ENCODE data around the gene KCNIP3. TPM values are rescaled to one million over a fixed set of nuclear protein-coding genes. Genes with fewer than 3 reads are reported as not detected.
A peak's percentile ranks its signal among the peaks of the same experiment; 100 is the strongest.

Gene KCNIP3
- total RNA-seq, 2 donors from 2014 or later = not detected

DNA sequence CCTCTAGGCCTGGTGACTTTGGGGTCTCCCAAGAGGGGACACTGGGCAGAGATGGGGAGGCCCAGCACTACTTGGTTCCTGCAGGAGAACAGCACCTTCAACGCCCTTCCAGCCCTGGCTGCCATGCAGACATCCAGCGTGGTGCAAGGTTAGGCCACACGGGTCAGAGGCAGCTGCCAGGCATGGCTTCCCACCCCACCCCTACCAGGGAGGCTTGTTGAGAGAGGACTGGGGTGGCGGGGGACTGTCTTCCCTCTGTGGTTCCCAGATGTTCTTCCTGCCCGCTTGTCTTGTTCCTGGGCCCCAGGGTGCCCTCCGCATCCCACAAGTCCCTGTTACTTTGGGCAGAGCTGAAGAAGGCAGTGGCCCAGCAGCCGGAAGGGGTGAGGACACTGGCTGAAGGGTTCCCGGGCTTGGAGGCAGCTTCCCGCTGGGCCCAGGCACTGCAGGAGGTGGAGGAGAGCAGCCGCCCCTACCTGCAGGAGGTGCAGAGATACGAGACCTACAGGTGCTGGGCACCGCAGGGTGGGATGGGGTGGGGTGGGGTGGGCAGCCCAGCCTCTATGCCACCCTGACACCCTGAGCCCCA, 18.4 kb upstream of the KCNIP3 start:
- no peak overlapping the region for H3K4me3 Mint-ChIP-seq
- no peak overlapping the region for H3K27ac Mint-ChIP-seq
- H3K4me1 Mint-ChIP-seq (ENCODE audit: low read depth in 2 of 2) = no peaks in the 10 kb centered on the region
- no peaks in the 10 kb centered on the region for H3K9me3 Mint-ChIP-seq
- H3K27me3 Mint-ChIP-seq = no peaks in the 10 kb centered on the region
- ATAC-seq (no peak), DNase-seq (ENCODE audit: low spot score) (peak; percentile 58)
- H3K36me3 Mint-ChIP-seq = no peaks in the 10 kb centered on the region

DNA sequence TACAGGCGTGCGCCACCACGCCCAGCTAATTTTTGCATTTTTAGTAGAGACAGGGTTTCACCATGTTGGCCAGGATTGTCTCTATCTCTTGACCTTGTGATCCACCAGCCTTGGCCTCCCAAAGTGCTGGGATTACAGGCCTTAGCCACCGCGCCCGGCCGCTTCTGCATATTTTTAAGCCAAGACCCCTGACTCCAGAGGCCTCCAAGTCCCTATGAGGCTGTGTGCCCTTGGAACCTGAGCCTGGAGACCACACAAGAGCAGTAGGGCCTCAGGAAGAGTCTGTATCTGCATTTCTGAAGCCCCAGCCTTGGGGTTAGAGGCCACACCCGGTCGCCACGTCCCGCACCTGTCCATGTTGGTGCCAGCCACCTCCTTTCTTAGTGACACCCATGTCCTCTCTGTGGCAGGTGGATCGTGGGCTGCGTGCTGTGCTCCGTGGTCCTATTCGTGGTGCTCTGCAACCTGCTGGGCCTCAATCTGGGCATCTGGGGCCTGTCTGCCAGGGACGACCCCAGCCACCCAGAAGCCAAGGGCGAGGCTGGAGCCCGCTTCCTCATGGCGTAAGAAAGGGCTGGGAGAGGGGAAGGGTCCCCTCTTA, 17.6 kb upstream of the KCNIP3 start:
- Mint-ChIP-seq H3K27me3 (no peaks in the 10 kb centered on the region), H3K27ac (no peak overlapping the region), H3K36me3 (no peaks in the 10 kb centered on the region), H3K9me3 (no peaks in the 10 kb centered on the region), H3K4me3 (no peak overlapping the region), H3K4me1 (ENCODE audit: low read depth in 2 of 2) (no peaks in the 10 kb centered on the region)
- no peak for ATAC-seq
- DNase-seq (ENCODE audit: low spot score) = no peak

DNA sequence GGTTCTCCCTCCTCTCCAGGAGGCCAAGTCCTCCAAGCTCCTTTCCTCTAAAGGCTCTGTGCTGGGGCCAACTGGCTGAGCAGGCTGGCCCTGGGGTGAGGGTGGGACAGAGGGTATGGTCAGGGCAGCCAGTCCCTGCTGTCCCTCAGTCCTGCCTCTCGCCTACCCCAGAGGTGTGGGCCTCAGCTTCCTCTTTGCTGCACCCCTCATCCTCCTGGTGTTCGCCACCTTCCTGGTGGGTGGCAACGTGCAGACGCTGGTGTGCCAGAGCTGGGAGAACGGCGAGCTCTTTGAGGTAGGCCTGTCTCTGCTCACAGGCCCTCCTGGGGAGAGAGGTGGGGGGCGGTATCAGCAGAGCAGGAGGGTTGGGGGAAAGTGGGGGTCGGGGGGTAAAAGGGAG, 16.1 kb upstream of the KCNIP3 start:
- Mint-ChIP-seq H3K4me1 (ENCODE audit: low read depth in 2 of 2) (no peaks in the 10 kb centered on the region), H3K27me3 (no peaks in the 10 kb centered on the region), H3K36me3 (no peaks in the 10 kb centered on the region), H3K27ac (no peak overlapping the region), H3K4me3 (no peak overlapping the region), H3K9me3 (no peaks in the 10 kb centered on the region)
- DNase-seq (ENCODE audit: low spot score) = no peak
- no peak for ATAC-seq

DNA sequence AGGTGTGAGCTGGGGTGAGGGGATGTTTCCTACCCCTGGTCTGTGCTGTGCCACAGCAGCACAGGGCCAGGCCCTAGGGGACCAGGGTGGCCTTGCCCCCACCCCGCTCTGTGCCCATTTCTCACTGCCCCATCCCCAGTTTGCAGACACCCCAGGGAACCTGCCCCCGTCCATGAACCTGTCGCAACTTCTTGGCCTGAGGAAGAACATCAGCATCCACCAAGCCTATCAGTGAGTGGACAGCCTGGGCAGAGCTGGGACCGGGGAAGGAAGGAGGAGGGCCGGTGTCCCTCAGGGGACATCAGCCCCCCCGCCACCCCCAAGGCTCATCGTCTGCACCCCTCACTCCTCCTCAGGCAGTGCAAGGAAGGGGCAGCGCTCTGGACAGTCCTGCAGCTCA, 15.4 kb upstream of the KCNIP3 start:
- H3K4me3 Mint-ChIP-seq = no peak overlapping the region
- no peak for DNase-seq (ENCODE audit: low spot score)
- no peaks in the 10 kb centered on the region for H3K9me3 Mint-ChIP-seq
- H3K36me3 Mint-ChIP-seq = no peaks in the 10 kb centered on the region
- no peak for ATAC-seq
- no peaks in the 10 kb centered on the region for H3K27me3 Mint-ChIP-seq
- H3K27ac Mint-ChIP-seq = no peak overlapping the region
- no peaks in the 10 kb centered on the region for H3K4me1 Mint-ChIP-seq (ENCODE audit: low read depth in 2 of 2)

DNA sequence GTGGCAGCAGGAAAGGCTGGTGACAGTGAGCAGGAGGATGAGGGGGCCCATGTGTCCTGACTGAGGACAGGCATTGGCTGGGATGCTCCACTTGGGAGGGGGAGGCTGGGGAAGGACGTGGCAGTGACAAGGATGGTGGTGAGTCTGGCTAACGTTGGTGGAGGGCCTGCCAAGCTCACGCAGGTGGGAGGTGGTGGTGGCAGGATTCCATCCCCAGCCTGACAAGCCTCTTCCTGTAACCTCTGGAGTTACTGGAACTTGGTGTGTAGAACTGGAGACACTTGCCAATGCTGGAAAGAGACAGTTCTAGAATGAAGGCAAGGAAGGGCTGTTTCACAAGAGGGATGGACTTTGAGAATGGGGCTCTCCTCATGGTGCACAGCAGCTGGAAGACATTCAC, 14.7 kb upstream of the KCNIP3 start:
- ATAC-seq (no peak), DNase-seq (ENCODE audit: low spot score) (no peak)
- Mint-ChIP-seq H3K4me3 (no peak overlapping the region), H3K36me3 (no peaks in the 10 kb centered on the region), H3K9me3 (no peaks in the 10 kb centered on the region), H3K4me1 (ENCODE audit: low read depth in 2 of 2) (no peaks in the 10 kb centered on the region), H3K27ac (no peak overlapping the region), H3K27me3 (no peaks in the 10 kb centered on the region)

DNA sequence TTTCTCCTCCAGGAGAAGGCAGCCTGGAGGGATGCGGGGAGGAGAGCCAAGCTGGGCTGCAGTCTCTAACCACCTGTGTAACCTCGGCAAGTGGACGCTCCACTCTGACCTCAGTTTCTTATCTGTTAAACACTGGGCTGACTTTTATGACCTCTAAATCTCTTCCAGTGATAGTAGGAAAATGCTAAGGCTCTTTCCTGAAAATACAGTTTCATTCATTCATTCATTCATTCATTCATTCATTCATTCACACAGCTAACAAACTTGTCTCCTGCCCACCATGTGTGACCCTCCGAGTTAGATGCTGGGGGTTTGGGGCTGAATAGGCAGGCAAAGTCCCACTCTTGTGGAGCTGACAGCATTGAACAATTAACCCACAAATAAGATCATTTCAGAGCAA, 13.6 kb upstream of the KCNIP3 start:
- ATAC-seq = no peak

DNA sequence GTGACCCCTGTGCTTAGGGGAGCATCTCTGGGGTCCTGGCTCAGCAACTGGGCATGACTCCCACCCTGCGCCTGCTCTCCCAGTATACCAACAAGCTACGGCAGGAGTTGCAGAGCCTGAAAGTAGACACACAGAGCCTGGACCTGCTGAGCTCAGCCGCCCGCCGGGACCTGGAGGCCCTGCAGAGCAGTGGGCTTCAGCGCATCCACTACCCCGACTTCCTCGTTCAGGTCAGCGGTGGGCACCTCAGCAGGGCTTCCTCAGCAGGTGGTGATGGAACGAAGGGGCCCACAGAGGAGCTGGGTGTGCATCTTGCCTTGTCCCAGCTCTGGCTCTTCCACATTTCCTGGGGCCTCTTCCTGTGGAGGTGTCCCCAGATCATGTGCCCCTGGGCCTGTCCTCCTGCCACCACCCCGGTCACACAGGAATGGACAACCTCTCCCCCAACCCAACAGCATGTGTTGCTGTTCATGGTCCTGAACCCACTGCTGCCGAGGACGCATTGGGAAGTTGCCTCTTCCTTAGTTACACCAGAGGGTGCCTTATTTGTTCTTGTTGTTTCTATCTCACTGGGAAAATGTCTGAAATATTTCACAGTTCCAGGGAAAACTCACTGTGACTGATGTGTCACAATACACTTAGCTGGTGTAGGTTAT, 12.1 kb upstream of the KCNIP3 start:
- H3K27me3 Mint-ChIP-seq = no peaks in the 10 kb centered on the region
- no peak overlapping the region for H3K27ac Mint-ChIP-seq
- no peak for ATAC-seq
- no peaks in the 10 kb centered on the region for H3K4me1 Mint-ChIP-seq (ENCODE audit: low read depth in 2 of 2)
- H3K36me3 Mint-ChIP-seq = no peaks in the 10 kb centered on the region
- no peaks in the 10 kb centered on the region for H3K9me3 Mint-ChIP-seq
- DNase-seq (ENCODE audit: low spot score) = no peak
- no peak overlapping the region for H3K4me3 Mint-ChIP-seq

More for the DNA sequence above, 13.6 kb upstream of the KCNIP3 start:
- no peak for DNase-seq (ENCODE audit: low spot score)
- H3K4me1 Mint-ChIP-seq (ENCODE audit: low read depth in 2 of 2) = no peaks in the 10 kb centered on the region
- no peak overlapping the region for H3K4me3 Mint-ChIP-seq
- H3K36me3 Mint-ChIP-seq = no peaks in the 10 kb centered on the region
- no peak overlapping the region for H3K27ac Mint-ChIP-seq
- no peaks in the 10 kb centered on the region for H3K9me3 Mint-ChIP-seq
- H3K27me3 Mint-ChIP-seq = no peaks in the 10 kb centered on the region

DNA sequence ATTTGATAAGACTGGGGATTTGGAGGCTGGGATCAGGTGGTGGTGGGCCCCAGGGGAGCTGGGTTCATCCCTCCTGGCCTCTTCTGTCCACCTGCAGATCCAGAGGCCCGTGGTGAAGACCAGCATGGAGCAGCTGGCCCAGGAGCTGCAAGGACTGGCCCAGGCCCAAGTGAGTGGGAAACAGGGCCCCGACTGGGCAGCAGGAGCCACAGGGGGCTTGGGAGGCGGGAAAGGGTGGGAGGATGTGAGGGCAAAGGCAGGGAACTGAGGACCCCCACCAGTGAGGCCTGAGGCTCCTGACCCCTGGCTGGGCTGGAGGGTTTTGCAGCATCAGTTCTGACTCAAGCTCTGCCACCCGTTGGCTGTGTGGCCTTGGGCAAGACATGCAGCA, 11.6 kb upstream of the KCNIP3 start:
- H3K4me3 Mint-ChIP-seq = no peak overlapping the region
- H3K36me3 Mint-ChIP-seq = no peaks in the 10 kb centered on the region
- H3K9me3 Mint-ChIP-seq = peaks cover 2% of the 10 kb centered on the region
- H3K4me1 Mint-ChIP-seq (ENCODE audit: low read depth in 2 of 2) = no peaks in the 10 kb centered on the region
- ATAC-seq (no peak), DNase-seq (ENCODE audit: low spot score) (no peak)
- H3K27ac Mint-ChIP-seq = no peak overlapping the region
- H3K27me3 Mint-ChIP-seq = no peaks in the 10 kb centered on the region

GRCh38 chr2:95287336-95287735, 9.8 kb upstream of the KCNIP3 start:
- Mint-ChIP-seq H3K36me3 (peaks cover 5% of the 10 kb centered on the region), H3K4me3 (no peak overlapping the region), H3K27ac (no peak overlapping the region), H3K27me3 (no peaks in the 10 kb centered on the region), H3K4me1 (ENCODE audit: low read depth in 2 of 2) (no peaks in the 10 kb centered on the region), H3K9me3 (peaks cover 3% of the 10 kb centered on the region)
- DNase-seq (ENCODE audit: low spot score) (no peak), ATAC-seq (no peak)

- DNase-seq (ENCODE audit: low spot score) = no peak
- Mint-ChIP-seq H3K36me3 (peaks cover 5% of the 10 kb centered on the region), H3K9me3 (peaks cover 3% of the 10 kb centered on the region), H3K27me3 (no peaks in the 10 kb centered on the region), H3K4me3 (no peak overlapping the region), H3K27ac (no peak overlapping the region), H3K4me1 (ENCODE audit: low read depth in 2 of 2) (no peaks in the 10 kb centered on the region)
- no peak for ATAC-seq
Observed at GRCh38 chr2:95287806-95288205, 9.3 kb upstream of the KCNIP3 start.

DNA sequence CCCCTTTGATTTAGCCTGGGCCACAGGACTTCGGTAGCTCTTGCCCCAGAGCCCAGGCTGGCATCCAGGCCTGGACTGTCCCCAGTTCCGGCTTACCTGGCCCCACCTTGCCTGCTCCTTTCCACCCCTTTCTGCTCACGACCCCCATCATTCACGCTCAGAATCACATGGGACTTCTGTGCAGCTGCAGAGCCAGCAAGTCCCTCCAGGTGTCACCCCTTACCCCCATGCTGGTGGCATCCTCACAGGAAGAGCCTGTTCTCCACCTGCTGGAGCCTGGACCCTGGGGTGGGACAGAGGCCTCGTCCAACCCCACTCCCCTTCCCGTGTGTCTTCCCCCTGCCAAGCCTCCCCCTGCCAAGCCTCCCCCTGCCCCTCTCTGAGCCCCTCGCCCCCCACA, 7.9 kb upstream of the KCNIP3 start:
- DNase-seq (ENCODE audit: low spot score) = no peak
- Mint-ChIP-seq H3K27me3 (no peaks in the 10 kb centered on the region), H3K4me3 (no peak overlapping the region), H3K27ac (no peak overlapping the region), H3K9me3 (peaks cover 3% of the 10 kb centered on the region), H3K36me3 (peaks cover 5% of the 10 kb centered on the region), H3K4me1 (ENCODE audit: low read depth in 2 of 2) (no peaks in the 10 kb centered on the region)
- ATAC-seq = no peak

DNA sequence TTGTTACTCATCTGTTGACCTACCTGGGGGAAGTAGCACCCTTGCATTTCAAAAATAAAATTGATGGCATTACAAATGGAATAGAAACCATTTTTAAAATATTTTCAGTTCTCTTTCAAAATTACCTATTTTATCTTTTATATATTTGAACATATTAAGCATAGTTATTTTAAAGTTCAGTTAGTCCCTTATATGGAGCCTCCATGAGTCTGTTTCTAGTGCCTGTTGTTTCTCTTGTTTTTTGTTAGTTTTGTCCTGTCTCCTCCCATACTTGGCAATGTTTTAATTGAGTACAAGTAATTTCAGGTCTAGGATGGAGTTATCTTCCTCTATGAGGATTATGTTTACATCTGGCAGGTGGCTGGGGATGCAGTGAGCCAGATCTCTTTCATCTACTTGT, 5.9 kb upstream of the KCNIP3 start:
- DNase-seq (ENCODE audit: low spot score) (no peak), ATAC-seq (no peak)
- no peak overlapping the region for H3K4me3 Mint-ChIP-seq
- no peak overlapping the region for H3K27ac Mint-ChIP-seq
- H3K36me3 Mint-ChIP-seq = peaks cover 5% of the 10 kb centered on the region
- H3K27me3 Mint-ChIP-seq = no peaks in the 10 kb centered on the region
- H3K9me3 Mint-ChIP-seq = peaks cover 3% of the 10 kb centered on the region
- H3K4me1 Mint-ChIP-seq (ENCODE audit: low read depth in 2 of 2) = no peaks in the 10 kb centered on the region

DNA sequence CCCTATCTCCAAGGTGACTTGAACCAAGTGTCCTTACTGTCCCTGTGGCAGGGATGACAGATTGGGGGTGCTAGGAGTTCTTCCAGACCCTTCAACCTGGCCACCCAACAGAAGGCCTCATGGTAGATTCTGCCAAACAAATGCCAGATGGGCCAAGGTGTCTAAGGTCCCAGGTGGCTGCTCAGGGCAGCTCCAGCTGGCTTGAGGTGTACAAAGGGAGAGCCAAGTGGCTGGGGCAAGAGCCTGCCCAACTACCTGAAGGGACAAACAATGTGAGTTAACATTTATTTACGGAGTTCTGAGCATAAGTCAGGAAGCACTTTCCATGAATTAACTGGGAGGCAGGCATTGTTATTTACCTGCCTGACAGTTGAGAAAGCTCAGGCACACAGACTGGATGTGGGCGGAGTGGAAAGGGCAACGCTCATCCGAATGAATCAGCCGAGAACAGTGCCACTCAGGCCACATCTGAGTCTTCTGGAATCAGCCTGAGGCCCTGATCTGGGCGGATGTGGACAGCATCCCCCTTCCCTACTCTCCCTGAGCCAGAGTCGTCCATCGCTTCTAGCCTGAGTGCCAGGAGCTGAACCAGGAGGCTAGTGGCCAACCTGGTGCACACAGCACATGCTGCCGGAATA, 4.4 kb upstream of the KCNIP3 start:
- no peak for DNase-seq (ENCODE audit: low spot score)
- Mint-ChIP-seq H3K27ac (no peak overlapping the region), H3K36me3 (peaks cover 5% of the 10 kb centered on the region), H3K9me3 (peaks cover 3% of the 10 kb centered on the region), H3K4me3 (no peak overlapping the region), H3K4me1 (ENCODE audit: low read depth in 2 of 2) (no peaks in the 10 kb centered on the region), H3K27me3 (no peaks in the 10 kb centered on the region)
- ATAC-seq = no peak

GRCh38 chr2:95294579-95295250, 2.4 kb upstream of the KCNIP3 start:
- Mint-ChIP-seq H3K4me3 (no peak overlapping the region), H3K27ac (no peak overlapping the region), H3K9me3 (peaks cover 3% of the 10 kb centered on the region), H3K36me3 (peaks cover 5% of the 10 kb centered on the region), H3K27me3 (no peaks in the 10 kb centered on the region), H3K4me1 (ENCODE audit: low read depth in 2 of 2) (no peaks in the 10 kb centered on the region)
- DNase-seq (ENCODE audit: low spot score) (no peak), ATAC-seq (no peak)
